Fibroblast of lung (primary cell): ENCODE data around the gene RPS6KA3.

Experiments used
- CTCF ChIP-seq, 2 donors: IDR thresholded peaks in 1 of 2; conservative IDR thresholded peaks in 1 of 2; 1 replicate in 1 of 2; 2 replicates in 1 of 2; pipeline ENCODE4 v1.5.1; 2011 to 2012; ENCODE audit warnings: low read length in 2 of 2, control low read depth in 1 of 2, inconsistent platforms in 1 of 2, low read depth in 1 of 2, mild to moderate bottlenecking in 1 of 2
- EZH2 ChIP-seq: IDR thresholded peaks from 2 replicates; pipeline ENCODE4 v1.5.1; 2012; ENCODE audit warnings: low read length, control low read depth, mild to moderate bottlenecking; ENCODE audit errors: missing control alignments

- TF ChIP-seq CTCF (conservative IDR thresholded peaks at IDR 0.05 in 1 of 2, IDR thresholded peaks at IDR 0.05 in 1 of 2; ENCODE audit: low read depth in 1 of 2, low read length in 2 of 2), result no peak
- TF ChIP-seq EZH2, result no peak
Observed at GRCh38 chrX:20129547-20129946, 137.2 kb downstream of the RPS6KA3 start.
